ENCODE results near the gene AXDND1.
"Not testable (repeated sequence)": the region's sequence is repeated elsewhere in the genome, so short reads cannot be mapped to it uniquely, and the experiment has no call there.

The AXDND1 gene

DNA sequence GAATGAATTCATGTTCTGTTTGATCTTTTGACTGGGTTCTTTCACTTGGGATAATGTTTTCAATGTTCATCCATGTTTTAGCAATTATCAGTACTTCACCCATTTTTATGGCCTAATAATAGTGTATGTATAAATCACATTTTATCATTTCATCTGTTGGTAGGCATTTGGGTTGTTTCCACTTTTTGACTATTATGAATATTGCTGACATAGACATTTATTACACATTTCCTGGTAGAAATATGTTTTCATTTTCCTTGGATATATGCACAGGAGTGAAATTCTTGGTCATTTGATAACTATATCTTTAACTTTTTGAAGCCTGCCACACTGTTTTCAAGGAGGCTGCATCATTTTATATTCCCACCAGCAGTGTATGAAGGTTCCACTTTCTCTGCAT lies 79.8 kb downstream of the AXDND1 start (continued):
- TF ChIP-seq ZFP3 (CRISPR knock-in tag; IDR thresholded peaks at IDR 0.05), result no peak
- TF ChIP-seq, protein P1, sequence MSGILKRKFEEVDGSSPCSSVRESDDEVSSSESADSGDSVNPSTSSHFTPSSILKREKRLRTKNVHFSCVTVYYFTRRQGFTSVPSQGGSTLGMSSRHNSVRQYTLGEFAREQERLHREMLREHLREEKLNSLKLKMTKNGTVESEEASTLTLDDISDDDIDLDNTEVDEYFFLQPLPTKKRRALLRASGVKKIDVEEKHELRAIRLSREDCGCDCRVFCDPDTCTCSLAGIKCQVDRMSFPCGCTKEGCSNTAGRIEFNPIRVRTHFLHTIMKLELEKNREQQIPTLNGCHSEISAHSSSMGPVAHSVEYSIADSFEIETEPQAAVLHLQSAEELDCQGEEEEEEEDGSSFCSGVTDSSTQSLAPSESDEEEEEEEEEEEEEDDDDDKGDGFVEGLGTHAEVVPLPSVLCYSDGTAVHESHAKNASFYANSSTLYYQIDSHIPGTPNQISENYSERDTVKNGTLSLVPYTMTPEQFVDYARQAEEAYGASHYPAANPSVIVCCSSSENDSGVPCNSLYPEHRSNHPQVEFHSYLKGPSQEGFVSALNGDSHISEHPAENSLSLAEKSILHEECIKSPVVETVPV (CRISPR knock-in tag; IDR thresholded peaks at IDR 0.05), result no peak

DNA sequence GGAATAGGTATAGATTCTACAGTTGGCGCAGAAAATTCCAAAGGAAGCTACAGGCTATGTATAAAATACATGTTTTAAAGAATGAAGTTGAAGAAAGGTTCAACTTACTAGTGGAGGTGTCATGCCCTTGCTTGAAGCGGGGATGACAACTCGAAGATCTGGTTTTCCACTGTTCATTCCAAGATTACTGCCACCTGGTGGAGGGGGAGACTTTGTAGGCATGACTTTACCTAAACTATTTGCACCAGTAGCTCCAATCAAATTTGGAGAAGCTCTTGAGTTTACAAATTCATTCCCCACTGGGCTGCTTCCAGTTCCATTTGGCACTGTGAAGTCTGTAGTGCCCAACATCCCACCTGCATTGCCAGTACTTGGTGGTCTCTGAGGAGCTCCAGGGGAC lies 81.7 kb downstream of the AXDND1 start:
- TF ChIP-seq ZNF8 (CRISPR knock-in tag; IDR thresholded peaks at IDR 0.05) (no peak), ZFP30 (CRISPR knock-in tag; IDR thresholded peaks at IDR 0.05) (no peak), OSR1 (CRISPR knock-in tag; IDR thresholded peaks at IDR 0.05) (no peak), ISL1 (CRISPR knock-in tag; IDR thresholded peaks at IDR 0.05) (no peak), ZC3H10 (CRISPR knock-in tag; IDR thresholded peaks at IDR 0.05) (no peak), ZFP3 (CRISPR knock-in tag; IDR thresholded peaks at IDR 0.05) (no peak), TOX (CRISPR knock-in tag; IDR thresholded peaks at IDR 0.05; ENCODE audit: borderline replicate concordance) (no peak), ZNF70 (CRISPR knock-in tag; IDR thresholded peaks at IDR 0.05) (no peak), BACH2 (CRISPR knock-in tag; IDR thresholded peaks at IDR 0.05; ENCODE audit: borderline replicate concordance) (no peak), ARNTL (CRISPR knock-in tag; IDR thresholded peaks at IDR 0.05; ENCODE audit: borderline replicate concordance, low read depth) (no peak), GLIS3 (CRISPR knock-in tag; IDR thresholded peaks at IDR 0.05) (no peak), ESRRG (CRISPR knock-in tag; IDR thresholded peaks at IDR 0.05) (no peak)
- TF ChIP-seq, protein P1 (CRISPR knock-in tag; IDR thresholded peaks at IDR 0.05), result no peak
- TF ChIP-seq, protein P2, sequence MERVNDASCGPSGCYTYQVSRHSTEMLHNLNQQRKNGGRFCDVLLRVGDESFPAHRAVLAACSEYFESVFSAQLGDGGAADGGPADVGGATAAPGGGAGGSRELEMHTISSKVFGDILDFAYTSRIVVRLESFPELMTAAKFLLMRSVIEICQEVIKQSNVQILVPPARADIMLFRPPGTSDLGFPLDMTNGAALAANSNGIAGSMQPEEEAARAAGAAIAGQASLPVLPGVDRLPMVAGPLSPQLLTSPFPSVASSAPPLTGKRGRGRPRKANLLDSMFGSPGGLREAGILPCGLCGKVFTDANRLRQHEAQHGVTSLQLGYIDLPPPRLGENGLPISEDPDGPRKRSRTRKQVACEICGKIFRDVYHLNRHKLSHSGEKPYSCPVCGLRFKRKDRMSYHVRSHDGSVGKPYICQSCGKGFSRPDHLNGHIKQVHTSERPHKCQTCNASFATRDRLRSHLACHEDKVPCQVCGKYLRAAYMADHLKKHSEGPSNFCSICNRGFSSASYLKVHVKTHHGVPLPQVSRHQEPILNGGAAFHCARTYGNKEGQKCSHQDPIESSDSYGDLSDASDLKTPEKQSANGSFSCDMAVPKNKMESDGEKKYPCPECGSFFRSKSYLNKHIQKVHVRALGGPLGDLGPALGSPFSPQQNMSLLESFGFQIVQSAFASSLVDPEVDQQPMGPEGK (CRISPR knock-in tag; IDR thresholded peaks at IDR 0.05; ENCODE audit: borderline replicate concordance), result no peak
- TF ChIP-seq, protein P3, sequence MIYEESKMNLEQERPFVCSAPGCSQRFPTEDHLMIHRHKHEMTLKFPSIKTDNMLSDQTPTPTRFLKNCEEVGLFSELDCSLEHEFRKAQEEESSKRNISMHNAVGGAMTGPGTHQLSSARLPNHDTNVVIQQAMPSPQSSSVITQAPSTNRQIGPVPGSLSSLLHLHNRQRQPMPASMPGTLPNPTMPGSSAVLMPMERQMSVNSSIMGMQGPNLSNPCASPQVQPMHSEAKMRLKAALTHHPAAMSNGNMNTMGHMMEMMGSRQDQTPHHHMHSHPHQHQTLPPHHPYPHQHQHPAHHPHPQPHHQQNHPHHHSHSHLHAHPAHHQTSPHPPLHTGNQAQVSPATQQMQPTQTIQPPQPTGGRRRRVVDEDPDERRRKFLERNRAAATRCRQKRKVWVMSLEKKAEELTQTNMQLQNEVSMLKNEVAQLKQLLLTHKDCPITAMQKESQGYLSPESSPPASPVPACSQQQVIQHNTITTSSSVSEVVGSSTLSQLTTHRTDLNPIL (CRISPR knock-in tag; IDR thresholded peaks at IDR 0.05; ENCODE audit: low read depth), result no peak
- peak; percentile 39; the same call in 1 of the 3 replicates for ATAC-seq

DNA sequence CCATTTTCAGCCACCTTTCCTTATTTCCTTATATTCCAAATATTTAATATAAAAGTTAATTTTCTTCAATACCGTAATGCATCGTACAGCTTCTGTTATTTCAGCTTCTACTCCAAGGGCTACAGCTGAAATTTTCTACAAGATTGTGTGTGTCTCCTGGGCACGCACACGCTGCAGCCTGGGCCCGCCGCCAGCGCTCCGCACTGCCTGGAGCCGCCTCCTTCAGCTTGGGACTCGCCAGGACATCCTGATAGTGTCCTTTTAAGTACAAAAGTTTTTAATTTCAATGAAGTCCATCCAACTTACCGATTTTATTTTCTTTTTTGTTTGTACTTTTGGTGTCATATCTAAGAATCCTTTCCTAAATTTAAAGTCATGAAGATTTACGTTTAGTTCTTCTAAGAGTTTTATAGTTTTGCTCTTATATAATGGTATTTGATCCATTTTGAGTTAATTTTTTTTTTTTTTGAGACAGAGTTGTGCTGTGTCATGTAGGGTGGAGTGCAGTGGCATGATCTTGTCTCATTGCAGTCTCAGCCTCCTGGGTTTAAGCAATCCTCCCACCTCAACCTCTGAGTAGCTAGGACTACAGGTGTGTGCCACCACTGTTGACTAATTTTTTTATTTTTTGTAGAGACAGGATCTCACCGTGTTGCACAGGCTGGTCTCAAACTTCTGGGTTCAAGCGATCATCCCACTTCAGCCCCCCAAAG lies 82.8 kb downstream of the AXDND1 start:
- no peak for TF ChIP-seq ZC3H10 (CRISPR knock-in tag; IDR thresholded peaks at IDR 0.05)
- TF ChIP-seq, protein P4, sequence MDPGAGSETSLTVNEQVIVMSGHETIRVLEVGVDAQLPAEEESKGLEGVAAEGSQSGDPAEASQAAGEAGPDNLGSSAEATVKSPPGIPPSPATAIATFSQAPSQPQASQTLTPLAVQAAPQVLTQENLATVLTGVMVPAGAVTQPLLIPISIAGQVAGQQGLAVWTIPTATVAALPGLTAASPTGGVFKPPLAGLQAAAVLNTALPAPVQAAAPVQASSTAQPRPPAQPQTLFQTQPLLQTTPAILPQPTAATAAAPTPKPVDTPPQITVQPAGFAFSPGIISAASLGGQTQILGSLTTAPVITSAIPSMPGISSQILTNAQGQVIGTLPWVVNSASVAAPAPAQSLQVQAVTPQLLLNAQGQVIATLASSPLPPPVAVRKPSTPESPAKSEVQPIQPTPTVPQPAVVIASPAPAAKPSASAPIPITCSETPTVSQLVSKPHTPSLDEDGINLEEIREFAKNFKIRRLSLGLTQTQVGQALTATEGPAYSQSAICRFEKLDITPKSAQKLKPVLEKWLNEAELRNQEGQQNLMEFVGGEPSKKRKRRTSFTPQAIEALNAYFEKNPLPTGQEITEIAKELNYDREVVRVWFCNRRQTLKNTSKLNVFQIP (CRISPR knock-in tag; IDR thresholded peaks at IDR 0.05; ENCODE audit: borderline replicate concordance, low read depth), result no peak
- no peak for TF ChIP-seq ZFP3 (CRISPR knock-in tag; IDR thresholded peaks at IDR 0.05)
- ATAC-seq, result no peak

DNA sequence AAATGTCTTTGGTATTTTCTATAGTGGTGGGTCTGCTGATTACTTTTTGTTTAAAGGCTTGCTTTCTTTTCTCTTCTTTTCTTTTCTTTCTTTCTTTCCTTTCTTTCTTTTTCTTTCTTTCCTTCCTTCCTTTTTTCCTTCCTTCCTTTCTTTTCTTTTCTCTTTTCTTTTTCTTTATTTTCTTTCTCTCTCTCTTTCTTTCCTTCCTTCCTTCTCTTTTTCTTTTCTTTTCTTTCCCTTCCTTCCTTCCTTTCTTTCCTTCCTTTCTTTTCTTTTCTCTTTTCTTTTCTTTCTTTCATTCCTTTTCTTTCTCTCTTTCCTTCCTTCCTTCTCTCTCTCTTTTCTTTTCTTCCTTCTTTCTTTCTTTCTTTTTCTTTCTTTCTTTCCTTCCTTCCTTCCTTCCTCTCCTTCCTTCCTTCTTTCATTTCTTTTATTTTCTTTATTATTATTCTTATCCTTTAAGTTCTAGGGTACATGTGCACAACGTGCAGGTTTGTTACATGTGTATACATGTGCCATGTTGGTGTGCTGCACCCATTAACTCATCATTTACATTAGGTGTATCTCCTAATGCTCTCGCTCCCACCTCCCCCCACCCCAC lies 93.9 kb downstream of the AXDND1 start:
- ATAC-seq, result not testable (repeated sequence)

DNA sequence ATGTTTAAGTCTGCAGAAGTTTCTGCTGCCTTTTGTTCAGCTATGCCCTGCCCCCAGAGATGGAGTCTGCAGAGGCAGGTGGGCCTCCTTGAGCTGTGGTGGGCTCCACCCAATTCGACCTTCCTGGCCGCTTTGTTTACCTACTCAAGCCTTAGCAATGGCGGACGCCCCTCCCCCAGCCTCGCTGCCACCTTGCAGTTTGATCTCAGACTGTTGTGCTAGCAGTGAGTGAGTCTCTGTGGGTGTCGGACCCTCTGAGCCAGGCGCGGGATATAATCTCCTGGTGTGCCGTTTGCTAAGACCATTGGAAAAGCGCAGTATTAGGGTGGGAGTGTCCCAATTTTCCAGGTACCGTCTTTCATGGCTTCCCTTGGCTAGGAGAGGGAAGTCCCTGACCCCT lies 99.9 kb downstream of the AXDND1 start:
- not testable (repeated sequence) for ATAC-seq

All from SK-N-SH treated with all-trans-retinoic acid at 6 μM for 48 hours (cell line).